K562 (cell line): ENCODE measurements around the gene KLHL12. TPM values are rescaled to one million over a fixed set of nuclear protein-coding genes. Genes with fewer than 3 reads are reported as not detected.

ENCODE experiments used
- ATAC-seq: fragments of 200-7000 bp; cut with Tn5 transposase; 3 replicates; pipeline ENCODE4 v1.9.1; 2020; ENCODE audit warnings: moderate library complexity
- BruUV-seq: library from RNA; stranded (reverse); fragments of 400-500 nt; replicated peaks from 2 replicates; lab custom pipeline; 2021; lab: Mats Ljungman, UMichigan
- CTCF ChIA-PET: fragments of 300-600 bp; formaldehyde crosslinking; extraction: SDS; loops from one replicate; lab custom pipeline; 2021; ENCODE audit warnings: low intra/inter-chr PET ratio; lab: Yijun Ruan, JAX
- POLR2A ChIA-PET: fragments of 300-600, 350-650 bp; sonication (Branson Sonifier 250); formaldehyde crosslinking; extraction: SDS; loops from one replicate; lab custom pipeline; 2021; ENCODE audit warnings: antibody characterized with exemption, inconsistent platforms; lab: Yijun Ruan, JAX
- DNase-seq, 4 experiments: peaks; one replicate each; pipeline versions ENCODE4 v3.0.0 to v3.0.0-alpha.2; 2011 to 2018; ENCODE audit warnings: low spot score in 3 of 4, mixed read lengths in 3 of 4; ENCODE audit errors: extremely low read depth in 1 of 4
- FAIRE-seq: peaks from 2 replicates; lab custom pipeline; 2011; peaks lifted over from hg19 to GRCh38; lab: Jason Lieb, UNC
- H2AFZ ChIP-seq: 2 replicates; pipeline ENCODE4 v1.6.0; 2011; ENCODE audit warnings: low read depth, low read length, control low read depth, inconsistent platforms
- H3K27ac ChIP-seq: fragments of 200-600 bp; 3 replicates; pipeline ENCODE4 v1.8.0; 2011; ENCODE audit warnings: low read depth, mild to moderate bottlenecking, control low read depth, inconsistent platforms, low read length, moderate library complexity, mixed read lengths; ENCODE audit errors: extremely low read depth
- H3K27me3 ChIP-seq, 2 experiments: fragments of 300-600 bp in 1 of 2; 2 replicates in 1 of 2; 3 replicates in 1 of 2; pipeline versions ENCODE4 v1.6.0 to v1.8.0; 2011; ENCODE audit warnings: inconsistent platforms in 2 of 2, low read length in 2 of 2, mild to moderate bottlenecking in 1 of 2, mixed read lengths in 1 of 2, moderate library complexity in 1 of 2; ENCODE audit not compliant: control insufficient read depth in 2 of 2, insufficient read depth in 2 of 2
- H3K36me3 ChIP-seq: fragments of 300-600 bp; 3 replicates; pipeline ENCODE4 v1.8.0; 2011; ENCODE audit warnings: mild to moderate bottlenecking, low read length, inconsistent platforms; ENCODE audit not compliant: control insufficient read depth, insufficient read depth
- H3K4me1 ChIP-seq, 2 experiments: fragments of 200-600 bp in 1 of 2; replicated peaks in 1 of 2; 2 replicates in 1 of 2; 3 replicates in 1 of 2; pipeline versions ENCODE4 v1.5.1 to v1.8.0; 2011; ENCODE audit warnings: inconsistent platforms in 2 of 2, low read length in 2 of 2, mild to moderate bottlenecking in 1 of 2, mixed read lengths in 1 of 2, moderate library complexity in 1 of 2; ENCODE audit not compliant: control insufficient read depth in 2 of 2, insufficient read depth in 2 of 2
- H3K4me2 ChIP-seq: 2 replicates; pipeline ENCODE4 v1.6.1; 2011; ENCODE audit warnings: low read length, control low read depth, inconsistent platforms, mixed read lengths; ENCODE audit not compliant: insufficient read depth
- H3K4me3 ChIP-seq: fragments of 200-600 bp; sonication (generic), shearing (Covaris generic); 2 replicates; pipeline ENCODE4 v1.5.1; 2016; ENCODE audit warnings: control low read depth, inconsistent platforms
- H3K79me2 ChIP-seq: fragments of 200-600 bp; 3 replicates; pipeline ENCODE4 v1.8.0; 2011; ENCODE audit warnings: low read length, inconsistent platforms; ENCODE audit not compliant: control insufficient read depth, insufficient read depth
- H3K9ac ChIP-seq, 2 experiments: 2 replicates each; pipeline versions ENCODE4 v1.6.0 to v1.6.1; 2011; ENCODE audit warnings: low read depth in 2 of 2, low read length in 2 of 2, control low read depth in 1 of 2, inconsistent platforms in 1 of 2, mild to moderate bottlenecking in 1 of 2, mixed read lengths in 1 of 2; ENCODE audit not compliant: insufficient read depth in 1 of 2
- H3K9me1 ChIP-seq: one replicate; pipeline ENCODE4 v1.6.0; 2011; ENCODE audit warnings: inconsistent platforms, mild to moderate bottlenecking, low read length, moderate library complexity; ENCODE audit not compliant: control insufficient read depth, insufficient read depth
- H3K9me3 ChIP-seq: replicated peaks from 2 replicates; pipeline ENCODE4 v1.5.1; 2011; ENCODE audit warnings: low read depth, low read length, inconsistent platforms; ENCODE audit not compliant: control insufficient read depth, insufficient read depth
- H4K20me1 ChIP-seq: replicated peaks from 2 replicates; pipeline ENCODE4 v1.6.1; 2011; ENCODE audit warnings: low read length, inconsistent platforms, mixed read lengths; ENCODE audit not compliant: control insufficient read depth, insufficient read depth
- AFF1 ChIP-seq, 2 experiments: fragments of 450-650 bp; IDR thresholded peaks; 2 replicates each; pipeline ENCODE4 v1.6.1; 2018; ENCODE audit warnings: mild to moderate bottlenecking in 2 of 2, low read depth in 1 of 2; ENCODE audit not compliant: partially characterized antibody in 2 of 2
- HINFP ChIP-seq: fragments of 450-650 bp; conservative IDR thresholded peaks from 2 replicates; pipeline ENCODE4 v1.6.1; 2016; ENCODE audit warnings: missing genetic modification characterization, low read depth, mild to moderate bottlenecking, control low read depth, missing compliant biosample characterization
- MTA2 ChIP-seq: fragments of 450-650 bp; IDR thresholded peaks from 2 replicates; pipeline ENCODE4 v1.6.1; 2016; ENCODE audit warnings: low read depth
- MXI1 ChIP-seq: IDR thresholded peaks from 2 replicates; pipeline ENCODE4 v1.6.1; 2011; ENCODE audit warnings: low read depth, mild to moderate bottlenecking, improper control_type of control experiment, low read length
- RNF219 ChIP-seq: fragments of 250-450 bp; sonication (Bioruptor Pico); IDR thresholded peaks from 2 replicates; pipeline ENCODE4 v1.5.0; 2022; ENCODE audit warnings: mild to moderate bottlenecking
- SRSF9 ChIP-seq: fragments of 200-400 bp; formaldehyde crosslinking; IDR thresholded peaks from 2 replicates; pipeline ENCODE4 v1.6.1; 2017; ENCODE audit warnings: low read depth, low read length, borderline replicate concordance
- ZNF184 ChIP-seq: sonication (generic); formaldehyde crosslinking; IDR thresholded peaks from 2 replicates; pipeline ENCODE4 v1.5.0; 2020; ENCODE audit warnings: missing genetic modification reagents
- ZNF707 ChIP-seq: fragments of 250-450 bp; sonication (Bioruptor Pico); conservative IDR thresholded peaks from 2 replicates; pipeline ENCODE4 v1.8.0; 2022; ENCODE audit warnings: inconsistent platforms, mild to moderate bottlenecking, moderate library complexity
- ZNF75A ChIP-seq: fragments of 450-650 bp; formaldehyde crosslinking; IDR thresholded peaks from 2 replicates; pipeline ENCODE4 v1.4.0; 2020; ENCODE audit warnings: mild to moderate bottlenecking
- WGBS: fragments of 100-300 bp; shearing (Covaris generic); methylation state at CpG from one replicate; pipeline ENCODE4 v1.1.6; 2016; ENCODE audit warnings: low coverage, mixed read lengths; ENCODE audit not compliant: insufficient coverage; ENCODE audit errors: missing lambda C conversion rate; 5-methylcytosine and 5-hydroxymethylcytosine counted together
- in situ Hi-C: fragments of 300-500 bp; cut with MboI; formaldehyde crosslinking; loops from 4 replicates; pipeline ENCODE4 v1.15.0; 2018; ENCODE audit warnings: inconsistent platforms, mixed read lengths
- intact Hi-C: fragments of 100-400 bp; cut with micrococcal nuclease; formaldehyde crosslinking; loops from 2 replicates; pipeline ENCODE4 v1.14.2; 2022
- polyA plus RNA-seq, 8 experiments: library from polyadenylated mRNA; depleted of rRNA in 4 of 8; stranded (reverse) in 5 of 8; unstranded in 3 of 8; fragments of >200 nt; fragmentation: Nextera tagmentation in 2 of 8; fragmentation: Illumina TruSeq in 1 of 8; extraction: Ambion mirVana in 2 of 8; extraction: Trizol in 1 of 8; gene quantifications; 2 replicates each; pipeline versions ENCODE4 v1.2.1 to v1.2.3, GENCODE V29; 2011 to 2014; ENCODE audit warnings: inconsistent platforms in 1 of 8, missing spikeins in 1 of 8
- total RNA-seq, 7 experiments: library from RNA; depleted of rRNA in 6 of 7; stranded (reverse); fragments of >200 nt in 6 of 7; fragmentation: Illumina TruSeq in 2 of 7; extraction: Trizol in 2 of 7; gene quantifications; 2 replicates each; pipeline versions ENCODE4 v1.2.1 to v1.2.3, GENCODE V29; 2011 to 2021; ENCODE audit warnings: low replicate concordance in 1 of 7

Gene KLHL12
- total and polyA plus RNA-seq, 9 of the 15 experiments (the other 6 are each of a cell fraction or from before 2014, with no cell fraction given), result 23.1 to 85.1 (median 35.0) TPM

GRCh38 chr1:202944438-202944921, 17.4 kb upstream of the KLHL12 start:
- Histone ChIP-seq H3K36me3 (peaks cover 85% of the 10 kb centered on the region), H3K9me3 (no peaks in the 10 kb centered on the region), H3K79me2 (peaks cover 7% of the 10 kb centered on the region; the same call in 2 of the 3 replicates), H3K4me1 (peaks cover 2 to 28% of the 10 kb centered on the region in 2 experiments; a peak in 3 of 5 replicates), H3K4me3 (no peak overlapping the region), H3K9ac (peak overlapping the region in 1 of 2 experiments; percentile 22; a peak in 2 of 4 replicates), H4K20me1 (no peaks in the 10 kb centered on the region; the same call in 1 of the 2 replicates), H3K27ac (peak overlapping the region; percentile 58), H2AFZ (no peak overlapping the region), H3K4me2 (peak overlapping the region; percentile 53), H3K27me3 (no peaks in the 10 kb centered on the region), H3K9me1 (no peaks in the 10 kb centered on the region)
- in situ Hi-C loops, result no loop called here
- BruUV-seq, result no TSS peak
- CTCF ChIA-PET, result no interaction called here
- POLR2A ChIA-PET, result interaction anchor here (0.6 to 5.8 kb wide), 18 partner anchors 9 to 256 kb away, joined by 3 to 65 read pairs (median 5); partner anchors contain the start of genes KLHL12 and TMEM183A
- FAIRE-seq (peak; percentile 97), ATAC-seq (peak; percentile 94), DNase-seq (peak; percentile 80 to 93 (median 88))
- intact Hi-C loops, result loop anchor here (1.0 kb wide), 1 partner anchor 25 kb away; no protein-coding TSS in a partner anchor
- WGBS, result 12% methylated on average over 5 of the region's 5 CpGs
- TF ChIP-seq MTA2 (peak; percentile 95), ZNF184 (CRISPR knock-in tag) (no peak), ZNF707 (CRISPR knock-in tag) (no peak), SRSF9 (no peak), AFF1 (IDR thresholded peaks at IDR 0.05; ENCODE audit: low read depth in 1 of 2, partially characterized antibody in 2 of 2) (peak in 1 of 2 experiments; percentile 28), HINFP (no peak), ZNF75A (0 out of 2 replicates have a peak, but pooled peaks have one; percentile 50), RNF219 (CRISPR knock-in tag) (no peak), MXI1 (no peak)
